ENCODE results near the gene MBTPS1.

- TF ChIP-seq ZNF148 (tag by site-specific recombination; IDR thresholded peaks at IDR 0.05; ENCODE audit: borderline replicate concordance) (no peak), ZBTB26 (tag by site-specific recombination; optimal IDR thresholded peaks at IDR 0.05) (no peak), SP2 (tag by site-specific recombination; IDR thresholded peaks at IDR 0.05) (no peak), ZNF311 (tag by site-specific recombination; IDR thresholded peaks at IDR 0.05; ENCODE audit: borderline replicate concordance) (no peak), CTCF (tag by site-specific recombination; IDR thresholded peaks at IDR 0.05) (no peak), ZBTB7A (tag by site-specific recombination; IDR thresholded peaks at IDR 0.05; ENCODE audit: low read depth) (no peak), ZBTB21 (tag by site-specific recombination; IDR thresholded peaks at IDR 0.05) (no peak), ZNF324 (tag by site-specific recombination; IDR thresholded peaks at IDR 0.05) (no peak), ATF2 (tag by site-specific recombination; IDR thresholded peaks at IDR 0.05; ENCODE audit: low read depth) (no peak), ZNF544 (tag by site-specific recombination; IDR thresholded peaks at IDR 0.05) (no peak), ZNF530 (tag by site-specific recombination; IDR thresholded peaks at IDR 0.05; ENCODE audit: low read depth) (no peak)
Measured at GRCh38 chr16:84067640-84068039, 49.1 kb downstream of the MBTPS1 start.

Data from HEK293 (cell line).